Mammary epithelial cell (primary cell): Measurements from ENCODE around the gene CLCA4.

Source experiments
- EZH2 ChIP-seq: IDR thresholded peaks from 2 replicates; pipeline ENCODE4 v1.6.1; 2012; ENCODE audit warnings: low read length, inconsistent platforms, borderline replicate concordance
- TF ChIP-seq, protein P1 (sequence below), 2 donors: IDR thresholded peaks in 1 of 2; conservative IDR thresholded peaks in 1 of 2; 2 replicates each; pipeline ENCODE4 v1.5.1; 2011 to 2012; ENCODE audit warnings: inconsistent platforms in 2 of 2, low read length in 2 of 2, mild to moderate bottlenecking in 2 of 2, control low read depth in 1 of 2, low read depth in 1 of 2; ENCODE audit not compliant: insufficient read depth in 1 of 2; ENCODE audit errors: extremely low read depth in 1 of 2

DNA sequence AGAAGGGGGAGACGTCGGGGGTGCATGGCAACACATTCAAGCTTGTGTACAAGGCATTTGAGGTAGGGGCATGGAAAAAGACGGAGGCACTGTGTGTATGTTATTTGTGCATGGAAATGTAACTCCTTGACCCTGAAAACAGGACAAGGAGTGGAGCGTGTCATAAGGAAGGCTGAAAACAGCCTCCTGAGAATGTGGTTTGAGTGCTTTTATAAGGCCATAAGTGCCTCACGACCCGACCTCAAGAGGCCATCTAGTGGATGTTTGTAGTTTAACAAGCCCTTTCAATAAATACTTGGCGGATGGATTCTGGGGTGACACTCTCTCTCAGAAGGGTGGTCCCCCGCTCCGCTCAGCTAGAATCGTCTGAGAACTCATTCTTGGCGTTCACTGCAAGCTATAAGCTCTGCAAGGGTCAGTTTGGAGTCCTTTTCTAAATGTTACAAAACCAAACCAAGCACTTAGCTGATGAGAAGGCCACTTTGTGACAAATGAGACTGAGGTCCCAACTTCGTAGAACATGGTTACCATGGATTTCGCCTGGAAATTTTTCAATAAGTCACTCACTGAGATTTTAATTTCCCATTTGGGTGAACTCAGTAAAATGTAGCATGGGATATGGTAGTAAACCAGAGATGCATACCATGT is 38.8 kb upstream of the CLCA4 start:
- TF ChIP-seq, protein P1, sequence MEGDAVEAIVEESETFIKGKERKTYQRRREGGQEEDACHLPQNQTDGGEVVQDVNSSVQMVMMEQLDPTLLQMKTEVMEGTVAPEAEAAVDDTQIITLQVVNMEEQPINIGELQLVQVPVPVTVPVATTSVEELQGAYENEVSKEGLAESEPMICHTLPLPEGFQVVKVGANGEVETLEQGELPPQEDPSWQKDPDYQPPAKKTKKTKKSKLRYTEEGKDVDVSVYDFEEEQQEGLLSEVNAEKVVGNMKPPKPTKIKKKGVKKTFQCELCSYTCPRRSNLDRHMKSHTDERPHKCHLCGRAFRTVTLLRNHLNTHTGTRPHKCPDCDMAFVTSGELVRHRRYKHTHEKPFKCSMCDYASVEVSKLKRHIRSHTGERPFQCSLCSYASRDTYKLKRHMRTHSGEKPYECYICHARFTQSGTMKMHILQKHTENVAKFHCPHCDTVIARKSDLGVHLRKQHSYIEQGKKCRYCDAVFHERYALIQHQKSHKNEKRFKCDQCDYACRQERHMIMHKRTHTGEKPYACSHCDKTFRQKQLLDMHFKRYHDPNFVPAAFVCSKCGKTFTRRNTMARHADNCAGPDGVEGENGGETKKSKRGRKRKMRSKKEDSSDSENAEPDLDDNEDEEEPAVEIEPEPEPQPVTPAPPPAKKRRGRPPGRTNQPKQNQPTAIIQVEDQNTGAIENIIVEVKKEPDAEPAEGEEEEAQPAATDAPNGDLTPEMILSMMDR (conservative IDR thresholded peaks at IDR 0.05 in 1 of 2, IDR thresholded peaks at IDR 0.05 in 1 of 2; ENCODE audit: extremely low read depth in 1 of 2, insufficient read depth in 1 of 2, low read depth in 1 of 2, low read length in 2 of 2) = peak; percentile 35 to 47
- TF ChIP-seq EZH2 = no peak
